A673 (cell line): Measurements from ENCODE around the gene PLEKHA6.

Source experiments
- EZH2 ChIP-seq: fragments of 200-600 bp; sonication (generic); IDR thresholded peaks from 2 replicates; pipeline ENCODE4 v1.6.1; 2017; ENCODE audit warnings: borderline replicate concordance, low read depth, mild to moderate bottlenecking, mixed read lengths, antibody characterized with exemption, low read length; ENCODE audit not compliant: poor library complexity, severe bottlenecking
- TF ChIP-seq, protein P1 (sequence below): fragments of 300-800, 200-600 bp; sonication (generic); conservative IDR thresholded peaks from 2 replicates; pipeline ENCODE4 v1.5.1; 2017; ENCODE audit warnings: low read depth, mild to moderate bottlenecking, antibody characterized with exemption, low read length, moderate library complexity, mixed read lengths

DNA sequence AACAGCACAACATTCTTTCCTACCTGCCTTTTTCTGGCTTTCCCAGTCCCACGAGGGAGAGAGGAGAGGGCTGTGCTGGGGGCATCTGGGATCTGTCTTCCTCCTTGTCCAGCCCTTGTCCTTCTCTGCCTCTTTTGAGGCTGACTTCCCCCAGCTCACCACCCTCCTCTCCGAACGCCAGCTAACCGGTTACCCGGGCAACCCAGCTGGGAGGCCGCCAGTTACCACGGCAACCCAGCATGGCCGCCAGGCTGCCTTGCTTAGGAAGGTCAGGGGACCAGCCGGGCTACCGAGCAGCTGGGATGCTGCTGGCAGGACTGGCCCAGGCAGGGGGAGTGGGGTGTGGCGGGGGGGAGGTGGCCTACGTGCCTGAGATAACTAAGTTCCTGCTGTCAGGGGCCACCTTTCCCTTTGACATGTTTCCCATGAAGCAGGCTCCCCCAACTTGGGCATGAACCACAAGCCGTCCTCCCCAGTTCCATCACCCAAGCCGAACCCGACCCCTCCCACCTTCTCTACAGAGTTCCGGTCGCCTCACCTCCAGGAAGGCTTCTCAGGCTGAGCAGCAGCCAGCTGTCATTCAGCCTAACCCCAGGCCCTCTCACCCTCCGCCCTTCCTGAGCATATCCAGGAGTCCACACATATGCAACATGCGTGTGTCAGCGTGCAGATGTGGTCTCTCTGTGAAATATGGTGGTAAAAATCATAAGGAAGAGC, 8.7 kb downstream of the PLEKHA6 start:
- TF ChIP-seq, protein P1, sequence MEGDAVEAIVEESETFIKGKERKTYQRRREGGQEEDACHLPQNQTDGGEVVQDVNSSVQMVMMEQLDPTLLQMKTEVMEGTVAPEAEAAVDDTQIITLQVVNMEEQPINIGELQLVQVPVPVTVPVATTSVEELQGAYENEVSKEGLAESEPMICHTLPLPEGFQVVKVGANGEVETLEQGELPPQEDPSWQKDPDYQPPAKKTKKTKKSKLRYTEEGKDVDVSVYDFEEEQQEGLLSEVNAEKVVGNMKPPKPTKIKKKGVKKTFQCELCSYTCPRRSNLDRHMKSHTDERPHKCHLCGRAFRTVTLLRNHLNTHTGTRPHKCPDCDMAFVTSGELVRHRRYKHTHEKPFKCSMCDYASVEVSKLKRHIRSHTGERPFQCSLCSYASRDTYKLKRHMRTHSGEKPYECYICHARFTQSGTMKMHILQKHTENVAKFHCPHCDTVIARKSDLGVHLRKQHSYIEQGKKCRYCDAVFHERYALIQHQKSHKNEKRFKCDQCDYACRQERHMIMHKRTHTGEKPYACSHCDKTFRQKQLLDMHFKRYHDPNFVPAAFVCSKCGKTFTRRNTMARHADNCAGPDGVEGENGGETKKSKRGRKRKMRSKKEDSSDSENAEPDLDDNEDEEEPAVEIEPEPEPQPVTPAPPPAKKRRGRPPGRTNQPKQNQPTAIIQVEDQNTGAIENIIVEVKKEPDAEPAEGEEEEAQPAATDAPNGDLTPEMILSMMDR = no peak
- no peak for TF ChIP-seq EZH2
